Retinal pigment epithelial cell (primary cell): ENCODE measurements around the gene ABHD16A.
A peak's percentile ranks its signal among the peaks of the same experiment; 100 is the strongest.

Source experiments
- DNase-seq: peaks from one replicate; pipeline ENCODE4 v3.0.0-alpha.2; 2010; ENCODE audit warnings: low read depth
- H3K4me3 ChIP-seq: 2 replicates; pipeline ENCODE4 v1.5.1; 2011; ENCODE audit warnings: mild to moderate bottlenecking, low read length, control low read depth, moderate library complexity
- CTCF ChIP-seq: conservative IDR thresholded peaks from 2 replicates; pipeline ENCODE4 v1.5.1; 2011; ENCODE audit warnings: low read depth, low read length, control low read depth, inconsistent platforms

ABHD16A gene

GRCh38 chr6:31663961-31664789 lies 38.9 kb downstream of the ABHD16A start:
- peak overlapping the region; percentile 94 for H3K4me3 ChIP-seq
- DNase-seq, result no peak
- TF ChIP-seq CTCF, result no peak

- DNase-seq, result no peak
- TF ChIP-seq CTCF, result no peak
- H3K4me3 ChIP-seq, result peak overlapping the region; percentile 94
These were observed 39.8 kb downstream of the ABHD16A start for GRCh38 chr6:31663126-31663960.

- DNase-seq, result no peak
- H3K4me3 ChIP-seq, result no peak overlapping the region
- no peak for TF ChIP-seq CTCF
These were observed 40.9 kb downstream of the ABHD16A start for GRCh38 chr6:31662124-31662723.

- no peak for DNase-seq
- no peak for TF ChIP-seq CTCF
- peak overlapping the region; percentile 91 for H3K4me3 ChIP-seq
These were observed 41.6 kb downstream of the ABHD16A start for GRCh38 chr6:31661262-31662123.

- no peak for DNase-seq
- TF ChIP-seq CTCF, result no peak
- peak within 1 kb of the TSS; percentile 91 for H3K4me3 ChIP-seq
These were observed 42.5 kb downstream of the ABHD16A start, which contains the start of gene C6orf47 for GRCh38 chr6:31660381-31661261. Gene C6orf47, minus strand, starts transcription at chr6:31660778. Its CDS starts 831 bp downstream, at chr6:31659947.
